Trophoblast cell (in vitro differentiated cells and primary cell): ENCODE data around the gene RAB7B.

Source experiments
- DNase-seq, 2 donors: peaks; one replicate each; pipeline ENCODE4 v3.0.0-alpha.2; 2016
- H2AFZ ChIP-seq: 2 replicates; pipeline ENCODE4 v1.6.1; 2013; ENCODE audit warnings: low read length, moderate library complexity, mild to moderate bottlenecking; ENCODE audit not compliant: insufficient read depth, poor library complexity
- H2AK5ac ChIP-seq: 2 replicates; pipeline ENCODE4 v1.6.1; 2013; ENCODE audit warnings: mild to moderate bottlenecking, low read length
- H2BK120ac ChIP-seq: 2 replicates; pipeline ENCODE4 v1.6.1; 2013; ENCODE audit warnings: low read length, mild to moderate bottlenecking, moderate library complexity; ENCODE audit not compliant: insufficient read depth, poor library complexity
- H2BK12ac ChIP-seq: 2 replicates; pipeline ENCODE4 v1.6.1; 2013; ENCODE audit warnings: mild to moderate bottlenecking, low read length, moderate library complexity
- H2BK5ac ChIP-seq: 2 replicates; pipeline ENCODE4 v1.6.1; 2013; ENCODE audit warnings: low read length, low read depth, moderate library complexity, mild to moderate bottlenecking; ENCODE audit not compliant: poor library complexity
- H3K14ac ChIP-seq: 2 replicates; pipeline ENCODE4 v1.6.1; 2013; ENCODE audit warnings: mild to moderate bottlenecking, low read length
- H3K18ac ChIP-seq: 2 replicates; pipeline ENCODE4 v1.6.1; 2013; ENCODE audit warnings: mild to moderate bottlenecking, low read length
- H3K23ac ChIP-seq: 2 replicates; pipeline ENCODE4 v1.6.1; 2013; ENCODE audit warnings: low read length
- H3K27ac ChIP-seq: 2 replicates; pipeline ENCODE4 v1.5.1; 2013; ENCODE audit warnings: low read depth, mild to moderate bottlenecking, inconsistent platforms, low read length, moderate library complexity
- H3K27me3 ChIP-seq: 2 replicates; pipeline ENCODE4 v1.6.1; 2013; ENCODE audit warnings: inconsistent platforms, mild to moderate bottlenecking, low read length, moderate library complexity; ENCODE audit not compliant: insufficient read depth
- H3K36me3 ChIP-seq, 2 experiments: 1 replicate in 1 of 2; 2 replicates in 1 of 2; pipeline ENCODE4 v1.6.1; 2013; ENCODE audit warnings: low read length in 2 of 2, mild to moderate bottlenecking in 2 of 2, moderate library complexity in 1 of 2; ENCODE audit not compliant: insufficient read depth in 2 of 2, control insufficient read depth in 1 of 2
- H3K4ac ChIP-seq: 2 replicates; pipeline ENCODE4 v1.6.1; 2013; ENCODE audit warnings: low read depth, mild to moderate bottlenecking, low read length, moderate library complexity
- H3K4me1 ChIP-seq, 2 experiments: 1 replicate in 1 of 2; 2 replicates in 1 of 2; pipeline ENCODE4 v1.6.1; 2013; ENCODE audit warnings: low read length in 2 of 2, mild to moderate bottlenecking in 2 of 2, moderate library complexity in 1 of 2; ENCODE audit not compliant: insufficient read depth in 2 of 2, control insufficient read depth in 1 of 2
- H3K4me2 ChIP-seq: 2 replicates; pipeline ENCODE4 v1.6.1; 2013; ENCODE audit warnings: inconsistent platforms, mild to moderate bottlenecking, low read length, moderate library complexity
- H3K4me3 ChIP-seq: 2 replicates; pipeline ENCODE4 v1.5.1; 2013; ENCODE audit warnings: mild to moderate bottlenecking, low read depth, low read length, inconsistent platforms
- H3K79me1 ChIP-seq: one replicate; pipeline ENCODE4 v1.6.1; 2013; ENCODE audit warnings: low read length
- H3K79me2 ChIP-seq: 2 replicates; pipeline ENCODE4 v1.6.1; 2013; ENCODE audit warnings: low read length, mild to moderate bottlenecking; ENCODE audit not compliant: control insufficient read depth, insufficient read depth, poor library complexity
- H3K9ac ChIP-seq: 2 replicates; pipeline ENCODE4 v1.6.1; 2013; ENCODE audit warnings: mild to moderate bottlenecking, low read length
- H3K9me3 ChIP-seq: 2 replicates; pipeline ENCODE4 v1.6.1; 2013; ENCODE audit warnings: low read depth, mild to moderate bottlenecking, control low read depth, inconsistent platforms, low read length; ENCODE audit not compliant: insufficient read depth
- H4K12ac ChIP-seq: 2 replicates; pipeline ENCODE4 v1.6.1; 2013; ENCODE audit warnings: low read depth, mild to moderate bottlenecking, low read length, moderate library complexity
- H4K8ac ChIP-seq: 2 replicates; pipeline ENCODE4 v1.6.1; 2013; ENCODE audit warnings: low read depth, mild to moderate bottlenecking, low read length, moderate library complexity
- H4K91ac ChIP-seq: one replicate; pipeline ENCODE4 v1.6.1; 2013; ENCODE audit warnings: low read depth, mild to moderate bottlenecking, low read length, moderate library complexity
- WGBS: extraction: QIAGEN DNeasy Blood & Tissue Kit; methylation state at CpG from one replicate; pipeline ENCODE4 v1.1.7; 2013; ENCODE audit warnings: missing lambda C conversion rate; ENCODE audit not compliant: insufficient read length, insufficient coverage; ENCODE audit errors: extremely low coverage; 5-methylcytosine and 5-hydroxymethylcytosine counted together

The RAB7B gene

GRCh38 chr1:205936311-205936710, 66.9 kb downstream of the RAB7B start:
- Histone ChIP-seq H2BK5ac (no peak overlapping the region), H3K79me2 (no peaks in the 10 kb centered on the region), H3K18ac (no peak overlapping the region), H2BK12ac (no peak overlapping the region), H3K79me1 (no peaks in the 10 kb centered on the region), H3K9me3 (no peaks in the 10 kb centered on the region), H3K27ac (no peak overlapping the region), H4K8ac (no peak overlapping the region), H4K91ac (no peak overlapping the region), H3K4me3 (no peak overlapping the region), H3K36me3 (no peaks in the 10 kb centered on the region), H3K4ac (no peak overlapping the region), H3K27me3 (no peaks in the 10 kb centered on the region), H3K4me1 (peaks cover 0 to 10% of the 10 kb centered on the region in 2 experiments), H2AK5ac (no peak overlapping the region), H3K9ac (no peak overlapping the region), H2AFZ (no peak overlapping the region), H4K12ac (no peak overlapping the region), H2BK120ac (no peak overlapping the region), H3K14ac (no peak overlapping the region), H3K4me2 (no peak overlapping the region), H3K23ac (no peak overlapping the region)
- WGBS = no CpG with 5 or more reads among the region's 6 CpGs
- no peak for DNase-seq

DNA sequence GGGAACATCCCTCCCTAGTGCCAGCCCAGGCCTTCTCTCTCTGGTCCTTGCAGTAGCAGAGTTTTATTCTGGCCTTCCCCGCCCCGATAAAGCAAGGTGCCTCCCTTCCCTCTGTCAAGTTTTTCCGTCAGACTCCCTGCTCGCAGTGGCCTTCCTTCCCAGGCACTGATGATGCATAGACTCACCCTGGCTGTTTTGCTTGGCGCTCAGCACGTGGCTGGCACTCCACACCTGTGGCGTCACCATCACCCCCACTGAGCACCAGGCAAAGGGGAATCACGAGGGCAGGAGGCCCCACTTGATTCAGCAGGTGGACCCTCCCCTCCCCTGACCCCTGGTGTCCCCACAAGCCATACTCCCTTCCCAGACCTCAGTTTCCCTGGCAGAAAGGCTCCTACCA, 67.3 kb downstream of the RAB7B start:
- Histone ChIP-seq H4K12ac (no peak overlapping the region), H2BK5ac (no peak overlapping the region), H3K4ac (no peak overlapping the region), H3K36me3 (no peaks in the 10 kb centered on the region), H4K91ac (no peak overlapping the region), H3K27ac (no peak overlapping the region), H3K4me2 (no peak overlapping the region), H2BK120ac (no peak overlapping the region), H3K9ac (no peak overlapping the region), H3K79me2 (no peaks in the 10 kb centered on the region), H3K4me3 (no peak overlapping the region), H3K27me3 (no peaks in the 10 kb centered on the region), H3K14ac (no peak overlapping the region), H3K23ac (no peak overlapping the region), H2BK12ac (no peak overlapping the region), H2AK5ac (no peak overlapping the region), H3K4me1 (peaks cover 0 to 10% of the 10 kb centered on the region in 2 experiments), H2AFZ (no peak overlapping the region), H3K79me1 (no peaks in the 10 kb centered on the region), H3K9me3 (no peaks in the 10 kb centered on the region), H3K18ac (no peak overlapping the region), H4K8ac (no peak overlapping the region)
- no CpG with 5 or more reads among the region's 8 CpGs for WGBS
- DNase-seq = no peak

DNA sequence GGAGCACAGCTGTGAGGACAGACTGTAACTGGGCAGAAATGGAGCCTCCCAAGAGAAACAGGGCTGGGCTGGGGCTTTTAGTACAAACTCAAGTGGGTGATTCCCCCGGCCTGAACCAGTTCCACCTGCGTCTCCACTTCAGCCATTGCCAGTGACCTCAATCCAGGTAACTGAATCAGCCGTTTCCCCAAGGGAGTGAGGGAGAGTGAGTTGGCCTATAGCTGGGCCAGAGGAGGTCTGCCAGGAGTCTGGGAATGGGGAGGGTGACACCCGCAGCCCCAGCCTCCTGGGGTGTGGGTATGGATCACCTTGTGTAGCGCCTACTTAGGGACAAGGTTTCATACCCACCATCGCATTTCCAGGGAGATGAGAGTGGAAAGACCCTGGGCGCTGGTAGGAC, 68.4 kb downstream of the RAB7B start:
- no peak overlapping the region for H3K4ac ChIP-seq
- H3K36me3 ChIP-seq = no peaks in the 10 kb centered on the region
- H3K9me3 ChIP-seq = no peaks in the 10 kb centered on the region
- H2AFZ ChIP-seq = no peak overlapping the region
- no CpG with 5 or more reads among the region's 7 CpGs for WGBS
- H2BK5ac ChIP-seq = no peak overlapping the region
- H3K27me3 ChIP-seq = no peaks in the 10 kb centered on the region
- H3K4me3 ChIP-seq = no peak overlapping the region
- no peak for DNase-seq
- no peaks in the 10 kb centered on the region for H3K79me1 ChIP-seq
- H3K4me1 ChIP-seq = peaks cover 0 to 10% of the 10 kb centered on the region in 2 experiments
- H3K18ac ChIP-seq = no peak overlapping the region
- no peak overlapping the region for H3K4me2 ChIP-seq
- H3K27ac ChIP-seq = no peak overlapping the region
- H4K12ac ChIP-seq = no peak overlapping the region
- no peak overlapping the region for H4K91ac ChIP-seq
- H4K8ac ChIP-seq = no peak overlapping the region
- H3K14ac ChIP-seq = no peak overlapping the region
- H3K23ac ChIP-seq = no peak overlapping the region
- H2BK120ac ChIP-seq = no peak overlapping the region
- H2BK12ac ChIP-seq = no peak overlapping the region
- H3K79me2 ChIP-seq = no peaks in the 10 kb centered on the region
- no peak overlapping the region for H2AK5ac ChIP-seq
- no peak overlapping the region for H3K9ac ChIP-seq

DNA sequence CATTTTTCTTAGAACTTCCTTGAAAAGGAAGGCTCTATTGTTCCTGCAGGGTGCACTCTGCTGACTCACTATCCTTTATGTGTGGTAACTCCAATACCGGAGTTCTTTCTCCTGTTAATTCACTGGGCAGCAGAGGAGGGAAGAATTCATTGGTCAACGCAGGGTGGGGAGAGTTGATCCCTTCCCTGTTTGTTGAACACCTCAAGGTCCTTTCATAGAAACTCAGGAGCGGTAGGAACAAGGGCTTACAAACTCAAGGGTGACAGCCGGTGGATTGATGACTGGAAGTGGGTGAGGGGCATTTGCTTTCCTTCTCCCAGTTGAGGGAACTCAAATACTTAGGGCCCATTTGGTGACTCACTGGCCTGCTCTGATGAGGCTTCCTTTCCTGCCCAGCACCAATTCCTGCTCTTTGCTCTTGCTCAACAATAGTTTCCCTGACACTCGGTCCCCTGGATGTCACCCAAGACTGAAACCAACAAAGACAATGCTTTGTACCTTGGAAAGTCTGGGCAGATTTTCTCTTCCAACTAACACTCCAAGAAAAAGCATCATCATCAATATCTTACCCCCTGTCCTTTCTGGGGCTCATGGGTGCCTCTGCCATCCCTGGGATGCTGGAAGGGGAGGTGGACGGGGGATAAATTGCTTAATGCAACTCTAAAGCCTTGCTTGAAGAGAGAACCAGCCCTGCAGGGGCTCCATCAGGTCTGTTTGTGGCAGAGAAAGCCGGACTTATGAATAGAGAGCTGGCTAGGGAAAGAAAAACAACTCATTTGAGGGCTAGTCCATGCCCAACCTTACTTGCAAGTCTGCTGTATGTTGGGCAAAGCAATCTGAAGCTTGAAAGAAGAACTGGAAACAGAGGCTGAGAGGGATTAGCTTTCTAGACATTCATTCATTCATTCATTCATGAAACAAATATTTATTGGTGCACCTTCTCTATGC, 69.2 kb downstream of the RAB7B start:
- Histone ChIP-seq H3K36me3 (no peaks in the 10 kb centered on the region), H3K4ac (no peak overlapping the region), H2BK120ac (no peak overlapping the region), H2AFZ (no peak overlapping the region), H2AK5ac (no peak overlapping the region), H2BK5ac (no peak overlapping the region), H3K23ac (no peak overlapping the region), H3K79me1 (no peaks in the 10 kb centered on the region), H3K9me3 (no peaks in the 10 kb centered on the region), H3K27me3 (no peaks in the 10 kb centered on the region), H2BK12ac (no peak overlapping the region), H3K79me2 (no peaks in the 10 kb centered on the region), H3K9ac (no peak overlapping the region), H3K27ac (no peak overlapping the region), H4K12ac (no peak overlapping the region), H3K18ac (no peak overlapping the region), H4K91ac (no peak overlapping the region), H3K4me3 (no peak overlapping the region), H3K4me2 (no peak overlapping the region), H4K8ac (no peak overlapping the region), H3K4me1 (peaks cover 0 to 10% of the 10 kb centered on the region in 2 experiments), H3K14ac (no peak overlapping the region)
- no CpG with 5 or more reads among the region's 7 CpGs for WGBS
- no peak for DNase-seq
